CD14-positive monocyte (primary cell): Measurements from ENCODE around the gene TPX2. TPM values are rescaled to one million over a fixed set of nuclear protein-coding genes. Genes with fewer than 3 reads are reported as not detected.

Source experiments
- DNase-seq, 3 donors: peaks; one replicate each; pipeline ENCODE4 v3.0.0-alpha.2; 2011 to 2022
- H2AFZ ChIP-seq: 2 replicates; pipeline ENCODE4 v1.6.0; 2012; ENCODE audit warnings: mild to moderate bottlenecking, low read depth, low read length, inconsistent platforms; ENCODE audit not compliant: insufficient read depth, poor library complexity, severe bottlenecking
- H3K27ac ChIP-seq, 2 donors: 1 replicate in 1 of 2; 2 replicates in 1 of 2; pipeline ENCODE4 v1.5.1; 2012 to 2013; ENCODE audit warnings: low read length in 2 of 2, control low read depth in 1 of 2, inconsistent platforms in 1 of 2, low read depth in 1 of 2, mild to moderate bottlenecking in 1 of 2
- H3K27me3 ChIP-seq, 2 donors: one replicate each; pipeline versions ENCODE4 v1.6.0 to v1.6.1; 2011 to 2013; ENCODE audit warnings: low read length in 2 of 2; ENCODE audit not compliant: control insufficient read depth in 2 of 2, insufficient read depth in 2 of 2
- H3K36me3 ChIP-seq, 2 donors: replicated peaks in 1 of 2; 1 replicate in 1 of 2; 2 replicates in 1 of 2; pipeline versions ENCODE4 v1.5.1 to v1.6.1; 2012 to 2013; ENCODE audit warnings: low read length in 2 of 2, control low read depth in 1 of 2, inconsistent platforms in 1 of 2, mild to moderate bottlenecking in 1 of 2; ENCODE audit not compliant: insufficient read depth in 2 of 2, control insufficient read depth in 1 of 2
- H3K4me1 ChIP-seq, 2 donors: 1 replicate in 1 of 2; 2 replicates in 1 of 2; pipeline versions ENCODE4 v1.5.1 to v1.6.1; 2012 to 2013; ENCODE audit warnings: low read length in 2 of 2, control low read depth in 1 of 2, inconsistent platforms in 1 of 2, mild to moderate bottlenecking in 1 of 2, moderate library complexity in 1 of 2; ENCODE audit not compliant: insufficient read depth in 2 of 2, control insufficient read depth in 1 of 2
- H3K4me2 ChIP-seq: replicated peaks from 2 replicates; pipeline ENCODE3; 2012; ENCODE audit warnings: low read length, moderate library complexity, mild to moderate bottlenecking; ENCODE audit not compliant: poor library complexity, severe bottlenecking; ENCODE audit errors: extremely low read depth
- H3K4me3 ChIP-seq, 3 experiments: fragments of 200-600 bp in 1 of 3; sonication (generic) in 1 of 3; replicated peaks in 1 of 3; 1 replicate in 2 of 3; 2 replicates in 1 of 3; pipeline ENCODE4 v1.5.1; 2011 to 2013; ENCODE audit warnings: low read length in 3 of 3, mild to moderate bottlenecking in 3 of 3, control low read depth in 2 of 3, low read depth in 2 of 3, inconsistent platforms in 1 of 3, moderate library complexity in 1 of 3
- H3K79me2 ChIP-seq: 2 replicates; pipeline ENCODE4 v1.6.0; 2012; ENCODE audit warnings: mild to moderate bottlenecking, control low read depth, inconsistent platforms, low read length, moderate library complexity; ENCODE audit not compliant: insufficient read depth
- H3K9ac ChIP-seq: 2 replicates; pipeline ENCODE4 v1.6.0; 2017; ENCODE audit warnings: low read length, mild to moderate bottlenecking; ENCODE audit not compliant: insufficient read depth, poor library complexity, severe bottlenecking
- H3K9me3 ChIP-seq, 2 donors: replicated peaks in 1 of 2; 1 replicate in 1 of 2; 2 replicates in 1 of 2; pipeline versions ENCODE4 v1.5.1 to v1.6.1; 2012 to 2013; ENCODE audit warnings: low read length in 2 of 2, control low read depth in 1 of 2; ENCODE audit not compliant: control insufficient read depth in 1 of 2, insufficient read depth in 1 of 2
- H4K20me1 ChIP-seq: 2 replicates; pipeline ENCODE4 v1.6.0; 2012; ENCODE audit warnings: mild to moderate bottlenecking, low read length, control low read depth, moderate library complexity; ENCODE audit not compliant: insufficient read depth
- H3K27ac Mint-ChIP-seq, 7 donors: one replicate each; pipeline ENCODE4 v1.8.0; 2020; ENCODE audit warnings: mild to moderate bottlenecking in 7 of 7, mixed read lengths in 7 of 7, moderate library complexity in 6 of 7, inconsistent platforms in 2 of 7
- H3K27me3 Mint-ChIP-seq, 3 donors: one replicate each; pipeline ENCODE4 v1.8.0; 2021 to 2022; ENCODE audit warnings: low read depth in 3 of 3, mild to moderate bottlenecking in 3 of 3, mixed read lengths in 3 of 3, moderate library complexity in 3 of 3, inconsistent platforms in 1 of 3
- H3K36me3 Mint-ChIP-seq, 2 donors: one replicate each; pipeline ENCODE4 v1.8.0; 2020; ENCODE audit warnings: mixed read lengths in 2 of 2, inconsistent platforms in 1 of 2, mild to moderate bottlenecking in 1 of 2
- H3K4me1 Mint-ChIP-seq: one replicate; pipeline ENCODE4 v1.8.0; 2020; ENCODE audit warnings: mild to moderate bottlenecking, mixed read lengths
- H3K4me3 Mint-ChIP-seq, 2 donors: one replicate each; pipeline ENCODE4 v1.8.0; 2020; ENCODE audit warnings: mild to moderate bottlenecking in 2 of 2, mixed read lengths in 2 of 2, moderate library complexity in 1 of 2
- H3K9me3 Mint-ChIP-seq, 7 donors: one replicate each; pipeline ENCODE4 v1.8.0; 2020 to 2022; ENCODE audit warnings: mixed read lengths in 7 of 7, mild to moderate bottlenecking in 6 of 7, moderate library complexity in 6 of 7, inconsistent platforms in 2 of 7
- WGBS: methylation state at CpG from one replicate; pipeline ENCODE4 v1.1.5; 2013; ENCODE audit warnings: missing lambda C conversion rate; ENCODE audit not compliant: insufficient coverage; 5-methylcytosine and 5-hydroxymethylcytosine counted together
- intact Hi-C, 2 donors: fragments of 100-400 bp; cut with micrococcal nuclease; formaldehyde crosslinking; loops; one replicate each; pipeline versions ENCODE4 v1.15.0 to v1.15.1; 2023
- polyA plus RNA-seq, 3 donors: library from polyadenylated mRNA; depleted of rRNA in 1 of 3; unstranded in 2 of 3; stranded (reverse) in 1 of 3; fragments of 300-500 nt in 2 of 3; fragments of >200 nt in 1 of 3; fragmentation: Illumina TruSeq in 2 of 3; gene quantifications; 1 replicate in 2 of 3; 2 replicates in 1 of 3; pipeline ENCODE4 v1.2.3, GENCODE V29; 2012 to 2021
- TF ChIP-seq, protein P1 (sequence below): fragments of 200-600 bp; IDR thresholded peaks from one replicate; pipeline ENCODE4 v1.8.0; 2022; ENCODE audit warnings: antibody characterized with exemption, mild to moderate bottlenecking

The TPX2 gene
- polyA plus RNA-seq, 3 donors, result 0.06 TPM; not detected in 2

DNA sequence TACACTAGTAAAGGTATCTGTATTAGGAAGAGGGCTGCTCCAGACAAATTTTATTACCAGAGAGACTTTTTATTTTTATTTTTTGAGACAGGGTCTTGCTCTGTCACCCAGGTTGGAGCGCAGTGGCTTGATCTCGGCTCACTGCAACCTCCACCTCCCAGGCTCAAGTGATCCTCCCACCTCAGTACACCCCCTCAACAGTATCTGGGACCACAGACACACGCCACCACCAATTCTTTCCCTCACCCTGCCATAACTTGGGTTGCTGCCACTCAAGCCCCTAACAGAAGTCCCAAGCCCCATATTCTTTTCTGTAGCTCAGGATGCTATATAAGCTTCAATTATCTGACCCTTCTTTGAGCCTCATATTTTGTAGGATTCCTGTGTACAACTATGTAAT is 23.3 kb upstream of the TPX2 start:
- TF ChIP-seq, protein P1, sequence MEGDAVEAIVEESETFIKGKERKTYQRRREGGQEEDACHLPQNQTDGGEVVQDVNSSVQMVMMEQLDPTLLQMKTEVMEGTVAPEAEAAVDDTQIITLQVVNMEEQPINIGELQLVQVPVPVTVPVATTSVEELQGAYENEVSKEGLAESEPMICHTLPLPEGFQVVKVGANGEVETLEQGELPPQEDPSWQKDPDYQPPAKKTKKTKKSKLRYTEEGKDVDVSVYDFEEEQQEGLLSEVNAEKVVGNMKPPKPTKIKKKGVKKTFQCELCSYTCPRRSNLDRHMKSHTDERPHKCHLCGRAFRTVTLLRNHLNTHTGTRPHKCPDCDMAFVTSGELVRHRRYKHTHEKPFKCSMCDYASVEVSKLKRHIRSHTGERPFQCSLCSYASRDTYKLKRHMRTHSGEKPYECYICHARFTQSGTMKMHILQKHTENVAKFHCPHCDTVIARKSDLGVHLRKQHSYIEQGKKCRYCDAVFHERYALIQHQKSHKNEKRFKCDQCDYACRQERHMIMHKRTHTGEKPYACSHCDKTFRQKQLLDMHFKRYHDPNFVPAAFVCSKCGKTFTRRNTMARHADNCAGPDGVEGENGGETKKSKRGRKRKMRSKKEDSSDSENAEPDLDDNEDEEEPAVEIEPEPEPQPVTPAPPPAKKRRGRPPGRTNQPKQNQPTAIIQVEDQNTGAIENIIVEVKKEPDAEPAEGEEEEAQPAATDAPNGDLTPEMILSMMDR, result no peak
- DNase-seq, result no peak
- H3K4me1 ChIP-seq, result peaks cover 16 to 26% of the 10 kb centered on the region in 2 donors
- H4K20me1 ChIP-seq, result peaks cover 97% of the 10 kb centered on the region
- intact Hi-C loops, result loop anchor here in 1 of 2 donors (10.0 kb wide), 1 partner anchor 191 kb away; no protein-coding TSS in a partner anchor
- H3K4me3 ChIP-seq, result no peak overlapping the region
- Mint-ChIP-seq H3K36me3 (peaks cover 83 to 85% of the 10 kb centered on the region in 2 donors), H3K27me3 (peaks cover 0 to 3% (median 3%) of the 10 kb centered on the region in 3 donors), H3K9me3 (no peaks in the 10 kb centered on the region), H3K27ac (peak overlapping the region in 2 of 7 donors; percentile 42 to 76), H3K4me1 (peaks cover 53% of the 10 kb centered on the region), H3K4me3 (no peak overlapping the region)
- 67% methylated on average over 3 of the region's 3 CpGs for WGBS
- H3K4me2 ChIP-seq, result no peak overlapping the region
- H3K9me3 ChIP-seq, result no peaks in the 10 kb centered on the region
- H2AFZ ChIP-seq, result no peak overlapping the region
- H3K36me3 ChIP-seq, result peaks cover 67 to 99% of the 10 kb centered on the region in 2 donors
- H3K9ac ChIP-seq, result no peak overlapping the region
- no peak overlapping the region for H3K27ac ChIP-seq
- no peaks in the 10 kb centered on the region for H3K27me3 ChIP-seq
- peaks cover 78% of the 10 kb centered on the region for H3K79me2 ChIP-seq

DNA sequence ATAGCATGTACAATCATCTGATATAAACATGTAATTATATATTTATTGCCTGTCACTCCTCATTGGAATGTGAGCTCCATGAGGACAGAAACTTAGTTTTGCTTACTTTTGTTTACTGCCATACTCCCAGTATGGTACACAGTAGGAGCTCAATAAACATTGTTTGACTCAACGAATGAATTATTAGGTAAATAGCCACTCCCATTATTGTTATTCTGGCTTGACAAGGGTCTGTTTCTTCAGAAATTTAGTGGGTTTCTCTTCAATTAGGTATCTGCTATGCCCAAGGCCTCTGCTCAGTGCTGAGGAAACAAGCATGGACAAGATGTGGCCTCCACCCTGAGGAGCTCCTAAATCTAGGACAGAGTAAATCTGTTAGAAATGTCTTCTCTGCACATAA is 22.7 kb upstream of the TPX2 start:
- Mint-ChIP-seq H3K4me3 (no peak overlapping the region), H3K27me3 (peaks cover 0 to 3% (median 3%) of the 10 kb centered on the region in 3 donors), H3K27ac (no peak overlapping the region), H3K4me1 (peaks cover 59% of the 10 kb centered on the region), H3K36me3 (peaks cover 80 to 85% of the 10 kb centered on the region in 2 donors), H3K9me3 (no peaks in the 10 kb centered on the region)
- peaks cover 66 to 99% of the 10 kb centered on the region in 2 donors for H3K36me3 ChIP-seq
- H2AFZ ChIP-seq, result no peak overlapping the region
- WGBS, result no CpG with 5 or more reads among the region's 1 CpG
- peaks cover 97% of the 10 kb centered on the region for H4K20me1 ChIP-seq
- peaks cover 78% of the 10 kb centered on the region for H3K79me2 ChIP-seq
- peaks cover 22 to 32% of the 10 kb centered on the region in 2 donors for H3K4me1 ChIP-seq
- H3K27ac ChIP-seq, result no peak overlapping the region
- TF ChIP-seq, protein P1, result no peak
- intact Hi-C loops, result loop anchor here in 1 of 2 donors (10.0 kb wide), 1 partner anchor 192 kb away; no protein-coding TSS in a partner anchor
- H3K4me3 ChIP-seq, result no peak overlapping the region
- no peaks in the 10 kb centered on the region for H3K27me3 ChIP-seq
- no peak overlapping the region for H3K4me2 ChIP-seq
- no peak for DNase-seq
- no peak overlapping the region for H3K9ac ChIP-seq
- H3K9me3 ChIP-seq, result no peaks in the 10 kb centered on the region
